Trophoblast cell (in vitro differentiated cells and primary cell): ENCODE data around the gene UQCRC1.
A peak's percentile ranks its signal among the peaks of the same experiment; 100 is the strongest.

Experiments used
- DNase-seq, 2 donors: peaks; one replicate each; pipeline ENCODE4 v3.0.0-alpha.2; 2016
- H2AFZ ChIP-seq: 2 replicates; pipeline ENCODE4 v1.6.1; 2013; ENCODE audit warnings: low read length, moderate library complexity, mild to moderate bottlenecking; ENCODE audit not compliant: insufficient read depth, poor library complexity
- H2AK5ac ChIP-seq: 2 replicates; pipeline ENCODE4 v1.6.1; 2013; ENCODE audit warnings: mild to moderate bottlenecking, low read length
- H2BK120ac ChIP-seq: 2 replicates; pipeline ENCODE4 v1.6.1; 2013; ENCODE audit warnings: low read length, mild to moderate bottlenecking, moderate library complexity; ENCODE audit not compliant: insufficient read depth, poor library complexity
- H2BK12ac ChIP-seq: 2 replicates; pipeline ENCODE4 v1.6.1; 2013; ENCODE audit warnings: mild to moderate bottlenecking, low read length, moderate library complexity
- H2BK5ac ChIP-seq: 2 replicates; pipeline ENCODE4 v1.6.1; 2013; ENCODE audit warnings: low read length, low read depth, moderate library complexity, mild to moderate bottlenecking; ENCODE audit not compliant: poor library complexity
- H3K14ac ChIP-seq: 2 replicates; pipeline ENCODE4 v1.6.1; 2013; ENCODE audit warnings: mild to moderate bottlenecking, low read length
- H3K18ac ChIP-seq: 2 replicates; pipeline ENCODE4 v1.6.1; 2013; ENCODE audit warnings: mild to moderate bottlenecking, low read length
- H3K23ac ChIP-seq: 2 replicates; pipeline ENCODE4 v1.6.1; 2013; ENCODE audit warnings: low read length
- H3K27ac ChIP-seq: 2 replicates; pipeline ENCODE4 v1.5.1; 2013; ENCODE audit warnings: low read depth, mild to moderate bottlenecking, inconsistent platforms, low read length, moderate library complexity
- H3K27me3 ChIP-seq: 2 replicates; pipeline ENCODE4 v1.6.1; 2013; ENCODE audit warnings: inconsistent platforms, mild to moderate bottlenecking, low read length, moderate library complexity; ENCODE audit not compliant: insufficient read depth
- H3K36me3 ChIP-seq, 2 experiments: 1 replicate in 1 of 2; 2 replicates in 1 of 2; pipeline ENCODE4 v1.6.1; 2013; ENCODE audit warnings: low read length in 2 of 2, mild to moderate bottlenecking in 2 of 2, moderate library complexity in 1 of 2; ENCODE audit not compliant: insufficient read depth in 2 of 2, control insufficient read depth in 1 of 2
- H3K4ac ChIP-seq: 2 replicates; pipeline ENCODE4 v1.6.1; 2013; ENCODE audit warnings: low read depth, mild to moderate bottlenecking, low read length, moderate library complexity
- H3K4me1 ChIP-seq, 2 experiments: 1 replicate in 1 of 2; 2 replicates in 1 of 2; pipeline ENCODE4 v1.6.1; 2013; ENCODE audit warnings: low read length in 2 of 2, mild to moderate bottlenecking in 2 of 2, moderate library complexity in 1 of 2; ENCODE audit not compliant: insufficient read depth in 2 of 2, control insufficient read depth in 1 of 2
- H3K4me2 ChIP-seq: 2 replicates; pipeline ENCODE4 v1.6.1; 2013; ENCODE audit warnings: inconsistent platforms, mild to moderate bottlenecking, low read length, moderate library complexity
- H3K4me3 ChIP-seq: 2 replicates; pipeline ENCODE4 v1.5.1; 2013; ENCODE audit warnings: mild to moderate bottlenecking, low read depth, low read length, inconsistent platforms
- H3K79me1 ChIP-seq: one replicate; pipeline ENCODE4 v1.6.1; 2013; ENCODE audit warnings: low read length
- H3K79me2 ChIP-seq: 2 replicates; pipeline ENCODE4 v1.6.1; 2013; ENCODE audit warnings: low read length, mild to moderate bottlenecking; ENCODE audit not compliant: control insufficient read depth, insufficient read depth, poor library complexity
- H3K9ac ChIP-seq: 2 replicates; pipeline ENCODE4 v1.6.1; 2013; ENCODE audit warnings: mild to moderate bottlenecking, low read length
- H3K9me3 ChIP-seq: 2 replicates; pipeline ENCODE4 v1.6.1; 2013; ENCODE audit warnings: low read depth, mild to moderate bottlenecking, control low read depth, inconsistent platforms, low read length; ENCODE audit not compliant: insufficient read depth
- H4K12ac ChIP-seq: 2 replicates; pipeline ENCODE4 v1.6.1; 2013; ENCODE audit warnings: low read depth, mild to moderate bottlenecking, low read length, moderate library complexity
- H4K8ac ChIP-seq: 2 replicates; pipeline ENCODE4 v1.6.1; 2013; ENCODE audit warnings: low read depth, mild to moderate bottlenecking, low read length, moderate library complexity
- H4K91ac ChIP-seq: one replicate; pipeline ENCODE4 v1.6.1; 2013; ENCODE audit warnings: low read depth, mild to moderate bottlenecking, low read length, moderate library complexity
- WGBS: extraction: QIAGEN DNeasy Blood & Tissue Kit; methylation state at CpG from one replicate; pipeline ENCODE4 v1.1.7; 2013; ENCODE audit warnings: missing lambda C conversion rate; ENCODE audit not compliant: insufficient read length, insufficient coverage; ENCODE audit errors: extremely low coverage; 5-methylcytosine and 5-hydroxymethylcytosine counted together

The UQCRC1 gene

GRCh38 chr3:48621461-48621869 is 12.0 kb upstream of the UQCRC1 start, which contains the start of gene TMEM89:
Gene TMEM89 (minus strand): TSS chr3:48621769. CDS start chr3:48621756, 13 bp downstream.
- no peak within 1 kb of the TSS for H3K14ac ChIP-seq
- no peak within 1 kb of the TSS for H3K4me2 ChIP-seq
- H3K27me3 ChIP-seq = no peaks in the 10 kb centered on the region
- H2BK12ac ChIP-seq = no peak within 1 kb of the TSS
- H3K79me2 ChIP-seq = no peaks in the 10 kb centered on the region
- no peak within 1 kb of the TSS for H3K23ac ChIP-seq
- H2BK5ac ChIP-seq = no peak within 1 kb of the TSS
- H3K27ac ChIP-seq = no peak within 1 kb of the TSS
- H3K18ac ChIP-seq = no peak within 1 kb of the TSS
- H4K12ac ChIP-seq = no peak within 1 kb of the TSS
- no peak within 1 kb of the TSS for H4K91ac ChIP-seq
- no peak within 1 kb of the TSS for H3K4me3 ChIP-seq
- no peak for DNase-seq
- H3K4me1 ChIP-seq = no peaks in the 10 kb centered on the region
- H2AFZ ChIP-seq = no peak within 1 kb of the TSS
- H2BK120ac ChIP-seq = no peak within 1 kb of the TSS
- H4K8ac ChIP-seq = no peak within 1 kb of the TSS
- H3K9ac ChIP-seq = no peak within 1 kb of the TSS
- H3K36me3 ChIP-seq = peaks cover 22% of the 10 kb centered on the region in 2 experiments
- H3K4ac ChIP-seq = no peak within 1 kb of the TSS
- WGBS = no CpG with 5 or more reads among the region's 19 CpGs
- no peaks in the 10 kb centered on the region for H3K79me1 ChIP-seq
- H3K9me3 ChIP-seq = peaks cover 17% of the 10 kb centered on the region
- H2AK5ac ChIP-seq = no peak within 1 kb of the TSS

GRCh38 chr3:48619541-48620524 is 10.4 kb upstream of the UQCRC1 start:
- Histone ChIP-seq H3K4ac (no peak overlapping the region), H3K18ac (no peak overlapping the region)
- WGBS = no CpG with 5 or more reads among the region's 7 CpGs

GRCh38 chr3:48617559-48617958 is 8.1 kb upstream of the UQCRC1 start:
- no peak overlapping the region for H2BK120ac ChIP-seq
- H3K79me1 ChIP-seq = no peaks in the 10 kb centered on the region
- H3K14ac ChIP-seq = no peak overlapping the region
- H4K8ac ChIP-seq = no peak overlapping the region
- no peak overlapping the region for H2AK5ac ChIP-seq
- H3K36me3 ChIP-seq = peaks cover 2% of the 10 kb centered on the region in 2 experiments
- no peak overlapping the region for H3K18ac ChIP-seq
- no peak overlapping the region for H3K9ac ChIP-seq
- H2BK12ac ChIP-seq = no peak overlapping the region
- no peaks in the 10 kb centered on the region for H3K79me2 ChIP-seq
- H3K9me3 ChIP-seq = peaks cover 17% of the 10 kb centered on the region
- no peak overlapping the region for H3K23ac ChIP-seq
- H3K27me3 ChIP-seq = no peaks in the 10 kb centered on the region
- no peak overlapping the region for H3K27ac ChIP-seq
- H3K4me3 ChIP-seq = no peak overlapping the region
- no peak overlapping the region for H2BK5ac ChIP-seq
- H4K91ac ChIP-seq = no peak overlapping the region
- H2AFZ ChIP-seq = no peak overlapping the region
- no peaks in the 10 kb centered on the region for H3K4me1 ChIP-seq
- peak in 1 of 2 donors; percentile 14 for DNase-seq
- no peak overlapping the region for H4K12ac ChIP-seq
- H3K4me2 ChIP-seq = no peak overlapping the region
- no CpG with 5 or more reads among the region's 4 CpGs for WGBS
- no peak overlapping the region for H3K4ac ChIP-seq

More at GRCh38 chr3:48619541-48620524, 10.4 kb upstream of the UQCRC1 start:
- H3K14ac ChIP-seq = no peak overlapping the region
- no peak overlapping the region for H3K4me2 ChIP-seq
- H4K8ac ChIP-seq = no peak overlapping the region
- no peak overlapping the region for H2AK5ac ChIP-seq
- H2BK12ac ChIP-seq = no peak overlapping the region
- H3K36me3 ChIP-seq = peaks cover 6 to 7% of the 10 kb centered on the region in 2 experiments
- H3K23ac ChIP-seq = no peak overlapping the region
- no peak overlapping the region for H3K9ac ChIP-seq
- H3K4me1 ChIP-seq = no peaks in the 10 kb centered on the region
- no peak overlapping the region for H3K4me3 ChIP-seq
- H4K91ac ChIP-seq = no peak overlapping the region
- H2BK120ac ChIP-seq = no peak overlapping the region
- no peak for DNase-seq
- no peak overlapping the region for H2AFZ ChIP-seq
- H3K27ac ChIP-seq = no peak overlapping the region
- H3K27me3 ChIP-seq = no peaks in the 10 kb centered on the region
- no peaks in the 10 kb centered on the region for H3K79me2 ChIP-seq
- H3K79me1 ChIP-seq = no peaks in the 10 kb centered on the region
- no peak overlapping the region for H4K12ac ChIP-seq
- peaks cover 17% of the 10 kb centered on the region for H3K9me3 ChIP-seq
- H2BK5ac ChIP-seq = no peak overlapping the region

GRCh38 chr3:48614044-48614443 is 4.6 kb upstream of the UQCRC1 start:
- H2AK5ac ChIP-seq = no peak overlapping the region
- peaks cover 4% of the 10 kb centered on the region for H3K79me2 ChIP-seq
- H2AFZ ChIP-seq = no peak overlapping the region
- no peak overlapping the region for H2BK120ac ChIP-seq
- H4K91ac ChIP-seq = no peak overlapping the region
- peaks cover 8% of the 10 kb centered on the region for H3K9me3 ChIP-seq
- H3K79me1 ChIP-seq = peaks cover 4% of the 10 kb centered on the region
- H3K23ac ChIP-seq = no peak overlapping the region
- no peak overlapping the region for H3K18ac ChIP-seq
- H3K4me2 ChIP-seq = no peak overlapping the region
- H3K4ac ChIP-seq = no peak overlapping the region
- H3K9ac ChIP-seq = no peak overlapping the region
- H4K12ac ChIP-seq = no peak overlapping the region
- peak in 1 of 2 donors; percentile 87 for DNase-seq
- no peak overlapping the region for H3K14ac ChIP-seq
- no peak overlapping the region for H4K8ac ChIP-seq
- WGBS = no CpG with 5 or more reads among the region's 3 CpGs
- no peaks in the 10 kb centered on the region for H3K27me3 ChIP-seq
- no peak overlapping the region for H3K4me3 ChIP-seq
- no peak overlapping the region for H2BK12ac ChIP-seq
- H3K4me1 ChIP-seq = peaks cover 0 to 2% of the 10 kb centered on the region in 2 experiments
- no peak overlapping the region for H2BK5ac ChIP-seq
- no peak overlapping the region for H3K27ac ChIP-seq
- peaks cover 0 to 2% of the 10 kb centered on the region in 2 experiments for H3K36me3 ChIP-seq
